Right lobe of liver (tissue), 6 donors: ENCODE measurements around the gene TOB2. TPM values are rescaled to one million over a fixed set of nuclear protein-coding genes. Genes with fewer than 3 reads are reported as not detected.

Experiments
- ATAC-seq, 4 donors: fragments of 200-7000 bp; cut with Tn5 transposase; one replicate each; pipeline ENCODE4 v1.9.1; 2020; ENCODE audit warnings: mild to moderate bottlenecking in 4 of 4, moderate library complexity in 4 of 4
- DNase-seq, 3 donors: peaks; one replicate each; pipeline ENCODE4 v3.0.0-alpha.2; 2020
- H3K27ac ChIP-seq, 3 donors: fragments of 200-600 bp; one replicate each; pipeline ENCODE4 v1.8.0; 2022
- H3K27me3 ChIP-seq, 2 donors: fragments of 200-600 bp; one replicate each; pipeline ENCODE4 v1.8.0; 2022
- H3K36me3 ChIP-seq, 4 donors: fragments of 200-600 bp; sonication (generic) in 1 of 4; one replicate each; pipeline versions ENCODE4 v1.5.1 to v1.8.0; 2017 to 2022; ENCODE audit warnings: control low read depth in 1 of 4
- H3K4me1 ChIP-seq, 4 donors: fragments of 200-600 bp; sonication (generic) in 1 of 4; one replicate each; pipeline versions ENCODE4 v1.5.1 to v1.8.0; 2017 to 2022; ENCODE audit warnings: control low read depth in 1 of 4
- H3K4me3 ChIP-seq, 3 donors: fragments of 200-600 bp; one replicate each; pipeline ENCODE4 v1.8.0; 2022
- H3K9me3 ChIP-seq, 4 donors: fragments of 200-600 bp; sonication (generic) in 1 of 4; one replicate each; pipeline versions ENCODE4 v1.5.1 to v1.8.0; 2017 to 2022; ENCODE audit warnings: control low read depth in 1 of 4
- POLR2A ChIP-seq: fragments of 450-650 bp; IDR thresholded peaks from one replicate; pipeline ENCODE4 v1.6.1; 2017; ENCODE audit warnings: antibody characterized with exemption, mild to moderate bottlenecking
- WGBS: methylation state at CpG from one replicate; pipeline ENCODE4 v1.1.6; 2018; ENCODE audit warnings: low coverage, low lambda C conversion rate; ENCODE audit not compliant: insufficient coverage; ENCODE audit errors: missing lambda C conversion rate; 5-methylcytosine and 5-hydroxymethylcytosine counted together
- intact Hi-C, 2 donors: fragments of 100-400 bp; cut with DNase I; formaldehyde crosslinking; loops; one replicate each; pipeline versions ENCODE4 v1.11.2 to v1.14.1; 2022
- total RNA-seq, 6 experiments: library from RNA; depleted of rRNA in 2 of 6; stranded (reverse); fragments of >200 nt in 2 of 6; fragmentation: NEBNext Ultra II Directional in 3 of 6; extraction: Animal tissue kit (Norgen Biotek cat#: 25700) in 3 of 6; gene quantifications; one replicate each; pipeline versions ENCODE4 v1.1.0 to v1.2.4, GENCODE V29; 2016 to 2023
- TF ChIP-seq, protein P1 (sequence below), 4 donors: fragments of 200-600 bp in 3 of 4; fragments of 450-650 bp in 1 of 4; IDR thresholded peaks; one replicate each; pipeline versions ENCODE4 v1.5.1 to v1.8.0; 2016 to 2022; ENCODE audit warnings: antibody characterized with exemption in 4 of 4, mild to moderate bottlenecking in 2 of 4
- donor health status: DM: no; HTN: yes; CAD: no.
- donor health status: DM: no; HTN: no; CAD: no.
- donor health status: DM: no; HTN: no; CAD: no.
- donor health status: DM: no; HTN: yes; CAD: no.
- donor health status: DM: no; HTN: yes; CAD: no.

The TOB2 gene
- total RNA-seq, 6 experiments from 2014 or later, result 11.6 to 33.4 (median 19.4) TPM

DNA sequence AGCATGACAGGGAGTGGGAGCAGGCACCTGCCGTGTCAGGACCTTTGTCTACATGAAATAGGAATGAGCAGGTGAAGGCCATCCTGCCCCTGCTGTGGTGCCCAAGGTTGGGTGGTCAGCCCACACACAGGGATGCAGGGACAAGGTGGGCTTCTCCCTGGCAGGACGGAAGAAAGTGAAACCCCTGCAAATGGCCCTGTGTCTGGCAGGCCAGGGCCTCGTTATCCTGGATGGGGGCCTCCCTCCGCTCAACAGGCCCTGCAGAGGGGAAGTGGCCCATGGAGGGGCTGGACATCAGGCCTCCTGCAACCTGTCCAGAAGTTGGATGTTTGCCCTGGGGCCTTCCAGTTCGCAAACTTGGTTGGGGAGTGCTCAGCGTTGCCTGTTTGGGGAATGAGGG, 14.9 kb downstream of the TOB2 start:
- no peak for DNase-seq
- intact Hi-C loops, result no loop called here
- 90% methylated on average over 2 of the region's 6 CpGs for WGBS
- Histone ChIP-seq H3K4me3 (no peak overlapping the region), H3K4me1 (peaks cover 0 to 37% (median 11%) of the 10 kb centered on the region in 4 donors), H3K36me3 (peaks cover 5 to 20% (median 12%) of the 10 kb centered on the region in 4 donors), H3K27ac (no peak overlapping the region), H3K9me3 (no peaks in the 10 kb centered on the region), H3K27me3 (no peaks in the 10 kb centered on the region)
- TF ChIP-seq, protein P1, sequence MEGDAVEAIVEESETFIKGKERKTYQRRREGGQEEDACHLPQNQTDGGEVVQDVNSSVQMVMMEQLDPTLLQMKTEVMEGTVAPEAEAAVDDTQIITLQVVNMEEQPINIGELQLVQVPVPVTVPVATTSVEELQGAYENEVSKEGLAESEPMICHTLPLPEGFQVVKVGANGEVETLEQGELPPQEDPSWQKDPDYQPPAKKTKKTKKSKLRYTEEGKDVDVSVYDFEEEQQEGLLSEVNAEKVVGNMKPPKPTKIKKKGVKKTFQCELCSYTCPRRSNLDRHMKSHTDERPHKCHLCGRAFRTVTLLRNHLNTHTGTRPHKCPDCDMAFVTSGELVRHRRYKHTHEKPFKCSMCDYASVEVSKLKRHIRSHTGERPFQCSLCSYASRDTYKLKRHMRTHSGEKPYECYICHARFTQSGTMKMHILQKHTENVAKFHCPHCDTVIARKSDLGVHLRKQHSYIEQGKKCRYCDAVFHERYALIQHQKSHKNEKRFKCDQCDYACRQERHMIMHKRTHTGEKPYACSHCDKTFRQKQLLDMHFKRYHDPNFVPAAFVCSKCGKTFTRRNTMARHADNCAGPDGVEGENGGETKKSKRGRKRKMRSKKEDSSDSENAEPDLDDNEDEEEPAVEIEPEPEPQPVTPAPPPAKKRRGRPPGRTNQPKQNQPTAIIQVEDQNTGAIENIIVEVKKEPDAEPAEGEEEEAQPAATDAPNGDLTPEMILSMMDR (IDR thresholded peaks at IDR 0.05), result no peak
- TF ChIP-seq POLR2A, result no peak
- peak in 1 of 4 donors; percentile 7 for ATAC-seq

GRCh38 chr22:41429951-41430332, 16.7 kb downstream of the TOB2 start:
- ATAC-seq (no peak), DNase-seq (no peak)
- H3K4me1 ChIP-seq, result peaks cover 0 to 19% (median 3%) of the 10 kb centered on the region in 4 donors
- TF ChIP-seq, protein P1 (IDR thresholded peaks at IDR 0.05), result no peak
- TF ChIP-seq POLR2A, result no peak
- no peak overlapping the region for H3K4me3 ChIP-seq
- peaks cover 0 to 6% (median 1%) of the 10 kb centered on the region in 4 donors for H3K36me3 ChIP-seq
- no peaks in the 10 kb centered on the region for H3K27me3 ChIP-seq
- 95% methylated on average over 8 of the region's 8 CpGs for WGBS
- H3K9me3 ChIP-seq, result no peaks in the 10 kb centered on the region
- intact Hi-C loops, result no loop called here
- H3K27ac ChIP-seq, result no peak overlapping the region

GRCh38 chr22:41429232-41429950, 17.2 kb downstream of the TOB2 start:
- intact Hi-C loops, result no loop called here
- 99% methylated on average over 7 of the region's 13 CpGs for WGBS
- no peak overlapping the region for H3K27ac ChIP-seq
- peaks cover 0 to 6% (median 0%) of the 10 kb centered on the region in 4 donors for H3K36me3 ChIP-seq
- H3K4me1 ChIP-seq, result peaks cover 0 to 14% (median 0%) of the 10 kb centered on the region in 4 donors
- DNase-seq (no peak), ATAC-seq (peak in 2 of 4 donors; percentile 12 to 21)
- TF ChIP-seq POLR2A, result no peak
- TF ChIP-seq, protein P1 (IDR thresholded peaks at IDR 0.05), result no peak
- no peaks in the 10 kb centered on the region for H3K9me3 ChIP-seq
- H3K4me3 ChIP-seq, result no peak overlapping the region
- no peaks in the 10 kb centered on the region for H3K27me3 ChIP-seq

DNA sequence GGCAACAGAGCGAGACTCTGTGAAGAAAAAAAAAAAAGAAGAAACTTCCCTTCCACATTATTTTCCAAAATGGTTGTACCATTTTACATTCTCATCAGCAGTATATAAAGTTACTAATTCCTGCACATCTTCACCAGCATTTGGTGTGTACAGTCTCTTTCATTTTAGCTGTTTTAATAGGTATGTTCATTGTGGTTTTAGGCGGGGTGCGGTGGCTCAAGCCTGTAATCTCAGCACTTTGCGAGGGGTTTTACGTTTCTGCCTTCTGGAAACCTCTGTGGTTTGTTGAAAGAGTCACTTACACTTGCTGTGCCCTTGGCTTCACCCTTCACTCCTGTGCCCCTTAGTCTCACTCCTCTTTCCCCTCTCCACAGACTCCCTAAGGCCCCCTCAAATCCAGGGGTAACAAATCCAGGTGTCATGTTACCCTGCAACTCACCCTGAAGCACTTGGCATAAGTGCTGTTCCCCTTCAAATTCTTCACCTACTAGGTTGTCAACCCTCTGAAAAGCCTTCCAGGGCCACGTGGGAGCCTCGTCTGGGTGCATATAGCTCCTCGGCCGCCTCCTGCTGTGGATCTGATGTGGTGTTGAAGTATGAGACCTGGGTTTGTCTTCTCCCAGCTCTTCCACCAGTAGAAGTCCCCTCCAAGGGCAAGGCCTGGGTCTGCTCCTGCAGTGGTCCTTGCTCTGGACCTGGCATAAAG, 20.8 kb downstream of the TOB2 start:
- H3K36me3 ChIP-seq, result no peaks in the 10 kb centered on the region
- ATAC-seq, result no peak
- 69% methylated on average over 4 of the region's 9 CpGs for WGBS

More for the DNA sequence above, 20.8 kb downstream of the TOB2 start:
- H3K4me1 ChIP-seq, result no peaks in the 10 kb centered on the region
- no peak overlapping the region for H3K27ac ChIP-seq
- no peaks in the 10 kb centered on the region for H3K9me3 ChIP-seq
- no peak for TF ChIP-seq POLR2A
- TF ChIP-seq, protein P1 (IDR thresholded peaks at IDR 0.05), result no peak
- intact Hi-C loops, result no loop called here
- no peak overlapping the region for H3K4me3 ChIP-seq
- no peak for DNase-seq
- no peaks in the 10 kb centered on the region for H3K27me3 ChIP-seq
